ENCODE results near the gene HTRA3.

- no peak for TF ChIP-seq POLR2A (IDR thresholded peaks at IDR 0.05)
- no peak for TF ChIP-seq CTCF (IDR thresholded peaks at IDR 0.05 in 8 of 11, conservative IDR thresholded peaks at IDR 0.05 in 3 of 11)
Measured at GRCh38 chr4:8326206-8326605, 56.7 kb downstream of the HTRA3 start.
